GM18873 (cell line): ENCODE data around the gene POPDC2.
"Not testable (repeated sequence)": the region's sequence is repeated elsewhere in the genome, so short reads cannot be mapped to it uniquely, and the experiment has no call there.

Experiments used
- ATAC-seq: cut with Tn5 transposase; IDR thresholded peaks from one replicate; pipeline ENCODE4 v1.9.1; 2021; ENCODE audit warnings: mild to moderate bottlenecking, moderate library complexity, moderate number of reproducible peaks; ENCODE audit not compliant: unreplicated experiment, low FRiP score

POPDC2 gene, protein sequence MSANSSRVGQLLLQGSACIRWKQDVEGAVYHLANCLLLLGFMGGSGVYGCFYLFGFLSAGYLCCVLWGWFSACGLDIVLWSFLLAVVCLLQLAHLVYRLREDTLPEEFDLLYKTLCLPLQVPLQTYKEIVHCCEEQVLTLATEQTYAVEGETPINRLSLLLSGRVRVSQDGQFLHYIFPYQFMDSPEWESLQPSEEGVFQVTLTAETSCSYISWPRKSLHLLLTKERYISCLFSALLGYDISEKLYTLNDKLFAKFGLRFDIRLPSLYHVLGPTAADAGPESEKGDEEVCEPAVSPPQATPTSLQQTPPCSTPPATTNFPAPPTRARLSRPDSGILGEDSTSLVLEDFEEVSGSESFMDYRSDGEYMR

DNA sequence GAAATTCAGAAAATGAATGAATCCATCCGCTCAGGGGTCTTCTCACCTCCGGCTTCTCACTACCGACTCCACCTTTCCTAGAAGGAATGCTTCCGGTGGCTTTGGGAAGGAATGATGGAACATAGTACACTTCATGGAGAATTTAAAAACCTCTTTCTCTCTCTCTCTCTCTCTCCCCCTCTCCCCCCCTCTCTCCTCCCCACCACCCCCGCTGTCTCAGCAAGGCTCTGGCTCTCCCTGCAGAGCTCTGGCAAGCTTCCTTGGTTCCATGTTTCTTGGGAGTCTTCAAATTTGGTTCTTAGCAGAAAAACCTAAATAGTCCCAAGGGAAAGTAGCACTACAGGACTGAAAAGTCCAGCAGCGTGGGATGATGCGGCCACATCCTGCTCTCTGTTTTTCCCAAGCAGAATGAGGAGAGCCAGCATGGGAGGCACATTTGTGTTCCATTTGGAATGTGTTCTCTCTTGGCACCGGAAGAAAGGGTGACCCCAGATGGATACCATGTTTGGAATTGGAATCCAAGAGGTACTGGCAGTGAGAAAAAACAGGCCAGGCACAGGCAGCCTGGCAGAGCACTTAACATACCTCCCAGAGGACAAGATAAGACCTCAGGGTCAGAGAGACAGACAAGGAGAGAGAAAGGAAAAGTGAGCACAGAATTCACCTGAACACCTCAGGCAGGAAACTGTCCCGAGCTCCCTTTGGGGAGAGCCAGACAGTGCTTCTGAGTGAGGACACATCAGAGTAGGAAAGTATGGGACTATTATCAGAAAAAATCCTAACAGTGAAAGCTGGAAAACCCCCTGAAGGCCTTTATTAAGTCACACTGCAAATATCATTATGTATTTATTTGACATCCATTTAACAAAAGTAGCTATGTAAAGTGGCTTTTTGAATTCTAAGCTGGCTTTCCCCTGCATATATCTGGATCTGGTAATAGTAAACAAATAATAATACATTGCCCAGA, at the start of gene POPDC2:
Gene POPDC2, minus strand, starts transcription at position 116 of the 967 bp plus-strand sequence. CDS start 166 bp downstream, outside the sequence.
- no peak for ATAC-seq

DNA sequence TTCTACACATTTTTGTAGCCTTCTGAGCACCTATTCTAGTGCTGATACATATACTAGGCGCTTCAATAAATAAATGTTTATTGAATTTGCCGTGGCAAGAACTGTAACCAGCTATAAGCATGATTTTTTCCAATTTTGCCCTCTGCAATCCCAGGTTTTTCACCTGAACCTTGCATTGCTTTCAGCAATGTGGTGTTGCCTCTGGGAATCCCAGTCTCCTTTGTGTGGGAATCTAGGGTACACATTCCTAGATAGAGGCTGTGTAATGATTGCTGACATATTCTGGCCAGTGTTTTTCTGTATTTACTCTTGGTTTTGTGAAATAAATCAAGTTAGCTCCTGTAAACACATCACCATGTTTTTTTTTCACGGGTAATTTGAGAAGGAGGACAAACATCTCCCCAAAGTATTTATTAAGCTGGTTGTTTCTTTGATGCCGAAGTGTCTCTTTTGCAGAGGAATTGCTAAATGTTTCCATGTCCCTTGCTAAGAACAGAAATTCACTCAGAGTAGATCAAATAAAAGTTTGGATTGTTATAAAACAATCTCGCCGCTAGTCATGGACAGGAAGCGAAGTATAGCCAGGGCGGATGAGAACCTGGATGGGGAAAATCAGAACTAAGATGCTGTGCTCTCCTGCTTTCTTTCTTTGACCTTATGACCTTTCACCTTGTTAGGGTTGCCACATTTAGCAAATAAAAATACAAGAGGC, 43.6 kb upstream of the POPDC2 start:
- no peak for ATAC-seq

DNA sequence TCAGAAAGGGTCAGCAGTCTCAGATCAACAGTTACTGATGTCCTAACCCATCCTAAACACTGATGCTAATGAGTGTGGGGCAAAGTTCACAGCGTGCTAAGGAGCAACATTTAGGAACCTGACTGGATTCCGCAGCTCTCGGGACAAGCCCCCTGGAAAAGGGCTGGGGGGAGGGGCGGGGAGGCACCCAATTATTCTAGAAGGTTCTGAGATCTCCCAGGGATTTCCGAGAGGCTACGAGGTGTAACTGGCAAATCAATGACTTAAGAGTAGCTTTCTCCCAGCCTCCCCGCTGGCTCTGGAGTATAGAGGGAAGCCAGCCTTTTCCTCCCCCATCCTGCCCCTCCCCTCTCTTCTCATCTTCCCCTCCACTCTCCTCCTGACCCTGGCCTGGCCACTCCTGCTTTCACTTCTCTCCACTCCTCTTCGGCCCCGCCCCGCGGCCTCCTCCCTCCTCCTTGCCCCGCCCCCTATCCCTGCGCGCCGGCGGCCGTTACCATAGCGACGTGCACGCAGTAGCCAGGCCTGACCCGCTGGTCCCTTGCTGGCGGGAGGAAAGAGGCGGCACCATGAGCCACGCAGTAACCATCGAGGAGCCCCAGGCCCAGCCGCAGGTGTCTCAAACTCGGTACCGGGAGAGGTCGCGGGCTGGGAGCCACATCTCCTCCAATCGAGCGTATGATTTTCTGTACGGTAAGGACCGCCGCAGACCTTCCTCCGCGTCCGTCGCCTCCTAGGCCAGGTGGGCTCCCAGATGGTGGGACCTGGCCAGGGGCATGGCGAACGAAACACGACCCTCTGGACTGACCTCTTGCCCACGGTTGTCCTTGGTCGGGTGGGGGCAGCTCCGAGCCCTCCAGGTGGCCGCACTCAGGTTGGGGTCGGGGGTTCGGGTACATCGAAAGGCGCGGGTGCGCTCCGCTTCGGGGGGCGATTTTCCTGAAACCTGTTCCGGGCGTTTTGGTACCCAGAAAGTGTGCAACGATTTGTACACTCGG, 42.4 kb upstream of the POPDC2 start, which contains the start of gene CFAP91:
Gene CFAP91, plus strand, starts transcription at position 493 of the 998 bp plus-strand sequence. Its CDS starts 77 bp downstream, at position 570.
- ATAC-seq = peak; percentile 72

GRCh38 chr3:119700920-119701734, 40.7 kb upstream of the POPDC2 start:
- peak; percentile 13 for ATAC-seq

- ATAC-seq = peak; percentile 36
Observed at GRCh38 chr3:119700269-119700919, 40.0 kb upstream of the POPDC2 start.

DNA sequence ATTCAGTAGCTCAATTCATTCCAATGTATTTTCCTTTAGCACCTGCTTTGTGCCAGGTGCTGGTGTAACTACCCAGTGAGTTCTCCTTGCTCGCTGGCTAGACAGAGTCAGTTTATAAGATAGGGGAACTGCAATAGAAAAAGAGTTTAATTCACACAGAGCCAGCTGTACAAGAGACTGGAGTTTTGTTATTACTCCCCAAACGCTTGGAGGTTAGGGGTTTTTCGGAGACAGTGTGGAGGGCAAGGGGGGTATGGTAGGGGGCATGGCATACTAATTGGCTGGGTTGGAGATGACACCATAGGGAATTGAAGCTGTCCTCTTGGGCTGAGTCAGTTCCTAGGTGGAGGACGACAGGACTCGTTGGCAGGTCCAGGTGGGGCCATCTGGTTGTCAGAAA, 37.0 kb upstream of the POPDC2 start:
- ATAC-seq = peak; percentile 61

GRCh38 chr3:119695480-119695879, 35.1 kb upstream of the POPDC2 start:
- ATAC-seq = no peak

DNA sequence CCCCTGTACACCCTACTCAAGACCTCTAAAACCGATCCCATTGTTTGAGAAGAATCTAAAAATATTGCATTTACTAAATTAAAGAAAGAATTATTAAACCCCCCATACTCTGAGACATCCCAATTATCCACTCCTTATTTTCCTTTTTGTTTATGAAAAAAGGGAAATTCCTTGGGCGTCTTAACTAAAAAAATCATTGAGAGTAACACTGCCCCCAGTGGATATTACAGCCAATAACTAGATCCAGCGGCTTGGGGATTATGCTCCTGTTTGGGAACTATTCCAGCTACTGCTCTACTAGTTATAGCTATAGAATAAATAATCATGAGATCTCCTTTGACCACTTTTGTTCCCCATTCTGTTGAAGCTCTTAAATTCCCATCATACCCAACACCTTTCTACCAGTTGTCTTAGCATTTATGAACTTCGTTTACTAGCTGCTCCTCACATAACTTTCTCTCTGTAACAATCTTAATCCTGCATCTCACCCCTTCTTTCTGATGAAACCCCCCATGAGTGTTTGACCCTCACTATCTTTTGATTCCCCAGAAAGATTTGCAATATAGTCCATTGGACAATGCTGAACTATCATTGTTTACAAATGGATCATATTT, 29.8 kb upstream of the POPDC2 start:
- no peak for ATAC-seq

GRCh38 chr3:119683421-119683820, 23.0 kb upstream of the POPDC2 start:
- no peak for ATAC-seq

- no peak for ATAC-seq
Observed at GRCh38 chr3:119681279-119681678, 20.9 kb upstream of the POPDC2 start.

DNA sequence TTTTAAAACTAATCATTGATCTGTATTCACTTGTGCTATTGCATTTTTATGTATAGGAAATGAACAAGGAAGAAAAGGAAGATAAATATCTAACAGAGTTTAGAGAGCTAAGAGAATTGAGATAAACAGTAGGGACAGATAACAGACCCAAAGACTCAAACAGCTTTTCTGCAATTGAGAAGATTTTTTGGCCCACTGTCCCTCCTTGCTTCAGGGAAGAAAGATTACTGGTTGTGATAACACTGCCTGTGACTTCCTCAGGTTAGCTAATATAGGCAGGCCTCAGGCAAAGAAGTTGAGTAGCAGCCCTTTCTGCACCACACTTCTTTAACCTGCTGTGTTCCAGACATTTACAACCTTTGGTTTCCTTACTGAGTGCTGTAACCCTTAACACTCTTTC, 19.5 kb upstream of the POPDC2 start:
- no peak for ATAC-seq

- ATAC-seq = not testable (repeated sequence)
Observed at GRCh38 chr3:119678209-119678608, 17.8 kb upstream of the POPDC2 start.

GRCh38 chr3:119677641-119677934, 17.2 kb upstream of the POPDC2 start:
- no peak for ATAC-seq

DNA sequence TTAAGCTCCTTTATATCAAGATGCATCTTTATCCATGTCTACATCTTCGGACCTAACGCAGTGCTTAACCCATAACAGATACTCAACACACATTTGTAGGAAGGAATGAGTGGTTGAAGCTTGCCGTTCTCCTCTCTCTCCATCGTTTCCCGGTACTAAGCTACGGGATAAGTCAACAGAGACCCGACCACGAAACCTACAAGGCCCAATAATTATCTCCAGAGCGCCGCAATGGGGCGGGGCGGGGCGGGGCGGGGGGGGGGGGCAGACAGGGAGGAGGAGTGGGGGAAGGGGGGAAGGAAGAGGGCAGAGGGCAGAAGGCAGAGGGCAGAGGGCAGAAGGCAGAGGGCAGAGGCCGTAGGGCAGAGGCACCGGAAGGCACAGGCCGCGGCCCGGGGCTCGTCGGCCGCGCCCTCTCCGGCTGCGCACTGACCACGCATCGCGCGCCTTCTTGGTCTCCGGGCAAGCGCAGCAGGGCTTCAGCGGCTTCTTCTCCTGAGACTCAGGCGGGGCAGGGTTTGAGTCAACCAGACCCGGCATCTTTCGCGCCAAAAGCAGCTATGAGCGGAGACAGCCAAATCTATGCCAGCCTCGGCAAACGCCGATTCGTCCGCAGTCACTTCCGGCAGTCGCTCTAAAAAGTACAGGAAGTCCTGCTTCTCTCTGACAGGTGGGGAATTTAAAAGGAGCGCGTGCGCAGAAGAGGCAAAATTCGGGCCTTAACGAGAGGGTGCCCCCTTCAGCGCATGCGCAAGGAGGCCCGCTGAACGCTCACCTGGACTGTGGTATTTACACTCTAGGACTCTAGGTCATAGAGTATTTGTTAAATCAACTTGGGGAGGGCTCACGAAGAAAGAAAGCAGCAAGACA, 16.6 kb upstream of the POPDC2 start, which contains the start of gene COX17:
Gene COX17, minus strand, starts transcription at position 636 of the 870 bp plus-strand sequence. Its CDS starts 96 bp downstream, at position 540.
- peak; percentile 91 for ATAC-seq

DNA sequence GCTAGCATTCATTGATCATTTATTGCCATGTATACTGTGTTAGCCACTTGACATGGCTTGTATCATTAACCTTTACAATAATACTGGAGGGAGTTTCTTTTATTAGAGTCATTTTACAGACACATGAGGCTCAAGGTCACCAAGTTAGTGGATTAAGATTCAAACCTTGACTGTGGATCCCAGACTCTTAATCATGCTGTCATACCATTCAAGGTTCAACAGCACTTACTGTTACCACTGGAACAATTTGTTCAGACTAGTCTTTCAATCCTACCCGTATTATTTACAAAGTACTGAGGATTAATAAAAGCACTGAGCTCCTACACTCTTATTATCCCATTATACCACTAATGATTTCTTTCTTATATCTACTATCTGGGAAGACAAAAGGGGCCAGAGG, 15.6 kb upstream of the POPDC2 start:
- ATAC-seq = no peak

DNA sequence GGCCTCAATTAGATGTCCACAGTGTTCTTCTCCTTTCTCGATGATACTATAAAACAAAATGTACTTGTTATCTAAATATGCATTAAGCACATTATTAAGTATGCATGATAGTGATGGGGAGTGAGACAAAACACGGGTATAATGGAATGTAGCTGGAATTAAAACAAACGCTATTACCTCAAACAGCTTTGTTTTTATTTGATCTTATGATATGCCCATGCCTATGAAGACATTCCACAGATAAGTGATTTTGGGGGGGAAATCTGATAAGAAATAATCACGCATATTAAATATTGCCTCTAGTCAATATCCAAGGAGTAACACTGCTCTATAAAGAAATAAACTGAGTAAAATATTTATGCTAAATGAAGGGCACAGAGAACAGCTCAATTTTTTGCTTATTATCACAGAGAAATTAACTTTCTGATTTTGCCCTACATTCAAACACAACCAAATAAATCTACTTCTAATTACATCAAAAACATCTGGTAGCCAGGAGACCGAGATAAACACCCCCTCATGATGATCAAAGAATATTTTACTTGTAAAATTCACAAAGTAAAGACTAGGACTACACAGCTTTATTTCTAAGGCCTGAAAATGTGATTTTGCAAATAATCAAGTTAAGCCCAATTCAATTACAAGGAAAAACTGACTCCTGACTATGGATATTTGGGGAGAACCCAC, 14.9 kb upstream of the POPDC2 start:
- ATAC-seq = no peak
